Adrenal gland (tissue), 12 donors: Measurements from ENCODE around the gene CAPRIN2. TPM values are rescaled to one million over a fixed set of nuclear protein-coding genes. Genes with fewer than 3 reads are reported as not detected.

ENCODE experiments used
- DNase-seq, 7 donors: peaks; one replicate each; pipeline ENCODE4 v3.0.0-alpha.2; 2019 to 2020
- H3K27ac ChIP-seq, 5 donors: fragments of 200-600 bp; sonication (generic) in 4 of 5; 1 replicate in 3 of 5; 2 replicates in 2 of 5; pipeline versions ENCODE4 v1.5.1 to v1.8.0; 2016 to 2020; ENCODE audit warnings: mild to moderate bottlenecking in 1 of 5
- H3K27me3 ChIP-seq: fragments of 200-600 bp; 2 replicates; pipeline ENCODE4 v1.8.0; 2021
- H3K36me3 ChIP-seq, 2 donors: fragments of 200-600 bp; replicated peaks in 1 of 2; 1 replicate in 1 of 2; 2 replicates in 1 of 2; pipeline versions ENCODE4 v1.5.1 to v1.8.0; 2018 to 2022
- H3K4me1 ChIP-seq, 2 donors: fragments of 200-600 bp; replicated peaks in 1 of 2; 1 replicate in 1 of 2; 2 replicates in 1 of 2; pipeline versions ENCODE4 v1.5.1 to v1.8.0; 2018 to 2021
- H3K4me3 ChIP-seq, 4 donors: fragments of 200-600 bp; sonication (generic) in 3 of 4; one replicate each; pipeline ENCODE4 v1.5.1; 2016 to 2018
- H3K9me3 ChIP-seq, 3 donors: fragments of 200-600 bp; sonication (generic) in 1 of 3; replicated peaks in 1 of 3; 1 replicate in 2 of 3; 2 replicates in 1 of 3; pipeline versions ENCODE4 v1.5.1 to v1.8.0; 2016 to 2021
- CTCF ChIP-seq, 6 experiments: fragments of 450-650 bp in 4 of 6; fragments of 200-600 bp in 2 of 6; sonication (generic) in 1 of 6; IDR thresholded peaks; 1 replicate in 5 of 6; 2 replicates in 1 of 6; pipeline versions ENCODE4 v1.5.1 to v1.8.0; 2016 to 2021; ENCODE audit warnings: antibody characterized with exemption in 6 of 6, mild to moderate bottlenecking in 2 of 6, moderate library complexity in 1 of 6
- POLR2A ChIP-seq, 2 donors: fragments of 450-650 bp; IDR thresholded peaks; one replicate each; pipeline ENCODE4 v1.6.1; 2017; ENCODE audit warnings: antibody characterized with exemption in 2 of 2, mild to moderate bottlenecking in 2 of 2, moderate library complexity in 1 of 2
- WGBS, 4 donors: extraction: QIAGEN DNeasy Blood & Tissue Kit in 2 of 4; methylation state at CpG; one replicate each; pipeline versions ENCODE4 v1.1.5 to v1.1.7; 2013 to 2017; 5-methylcytosine and 5-hydroxymethylcytosine counted together
- intact Hi-C, 2 donors: fragments of 100-400 bp; cut with DNase I; formaldehyde crosslinking; loops; one replicate each; pipeline versions ENCODE4 v1.14.1 to v1.15.0; 2022 to 2023
- polyA plus RNA-seq, 3 donors: library from polyadenylated mRNA; stranded (reverse); fragments of 200-250 nt in 2 of 3; fragments of 350-450 nt in 1 of 3; fragmentation: Illumina TruSeq in 1 of 3; extraction: RNeasy Lipid Tissue Mini Kit (QIAGEN cat#74804) in 1 of 3; gene quantifications; one replicate each; pipeline ENCODE4 v1.2.3, GENCODE V29; 2013 to 2014
- total RNA-seq, 9 donors: library from RNA; depleted of rRNA in 4 of 9; stranded (reverse); fragments of >200 nt in 4 of 9; fragments of 120-200 nt in 1 of 9; fragmentation: NEBNext Ultra II Directional in 1 of 9; extraction: Animal tissue kit (Norgen Biotek cat#: 25700) in 1 of 9; gene quantifications; one replicate each; pipeline versions ENCODE4 v1.1.0 to v1.2.4, GENCODE V29; 2013 to 2023
- donor health status: healthy with polysubstance abuse.
- donor health status: Bipolar disorder and iron deficiency.
- donor health status: DM: yes; HTN: yes; CAD: no.
- donor health status: DM: no; HTN: no; CAD: no.
- donor health status: DM: no; HTN: no; CAD: no.
- donor health status: DM: yes; HTN: yes; CAD: no.

The CAPRIN2 gene
- total and polyA plus RNA-seq, 12 donors: 12.1 to 40.4 (median 26.2) TPM

- Histone ChIP-seq H3K27me3 (no peaks in the 10 kb centered on the region), H3K4me3 (no peak overlapping the region), H3K36me3 (no peaks in the 10 kb centered on the region), H3K9me3 (no peaks in the 10 kb centered on the region), H3K4me1 (peaks cover 5 to 14% of the 10 kb centered on the region in 2 donors), H3K27ac (no peak overlapping the region)
- TF ChIP-seq CTCF (IDR thresholded peaks at IDR 0.05) (no peak), POLR2A (IDR thresholded peaks at IDR 0.05) (no peak)
- intact Hi-C loops: no loop called here
- WGBS, 4 donors: 85 to 92% (median 89%) methylated on average over 9 to 12 of the region's 12 CpGs
- no peak for DNase-seq
Measured at GRCh38 chr12:30698346-30698745, 56.4 kb downstream of the CAPRIN2 start.

- H3K4me1 ChIP-seq: peaks cover 5 to 28% of the 10 kb centered on the region in 2 donors
- no peaks in the 10 kb centered on the region for H3K36me3 ChIP-seq
- no peaks in the 10 kb centered on the region for H3K9me3 ChIP-seq
- 88 to 94% (median 89%) methylated on average over 4 to 7 of the region's 7 CpGs for whole genome bisulfite sequencing, 4 donors
- intact Hi-C loops: no loop called here
- H3K27me3 ChIP-seq: no peaks in the 10 kb centered on the region
- H3K4me3 ChIP-seq: no peak overlapping the region
- DNase-seq: no peak
- TF ChIP-seq POLR2A (IDR thresholded peaks at IDR 0.05): no peak
- no peak for TF ChIP-seq CTCF (IDR thresholded peaks at IDR 0.05)
- H3K27ac ChIP-seq: no peak overlapping the region
Measured at GRCh38 chr12:30696943-30697342, 57.8 kb downstream of the CAPRIN2 start.

GRCh38 chr12:30696486-30696885 is 58.3 kb downstream of the CAPRIN2 start:
- peak in 1 of 7 donors; percentile 9 for DNase-seq
- no peak for TF ChIP-seq CTCF (IDR thresholded peaks at IDR 0.05)
- no peak for TF ChIP-seq POLR2A (IDR thresholded peaks at IDR 0.05)
- intact Hi-C loops: no loop called here
- Histone ChIP-seq H3K36me3 (no peaks in the 10 kb centered on the region), H3K9me3 (no peaks in the 10 kb centered on the region), H3K27ac (no peak overlapping the region), H3K4me1 (peaks cover 7 to 31% of the 10 kb centered on the region in 2 donors), H3K27me3 (no peaks in the 10 kb centered on the region), H3K4me3 (peak overlapping the region in 2 of 4 donors; percentile 77 to 100)
- WGBS, 4 donors: 86 to 91% (median 88%) methylated on average over 14 of the region's 14 CpGs

GRCh38 chr12:30696103-30696408 is 58.7 kb downstream of the CAPRIN2 start:
- Histone ChIP-seq H3K4me3 (peak overlapping the region; percentile 8 to 100 (median 68)), H3K27me3 (no peaks in the 10 kb centered on the region), H3K4me1 (peaks cover 12 to 35% of the 10 kb centered on the region in 2 donors), H3K9me3 (no peaks in the 10 kb centered on the region), H3K27ac (peak overlapping the region in 4 of 5 donors; percentile 44 to 83 (median 79)), H3K36me3 (no peaks in the 10 kb centered on the region)
- DNase-seq: no peak
- TF ChIP-seq CTCF (IDR thresholded peaks at IDR 0.05) (no peak), POLR2A (IDR thresholded peaks at IDR 0.05) (no peak)
- intact Hi-C loops: no loop called here
- WGBS, 4 donors: 5 to 17% (median 11%) methylated on average over 5 to 6 of the region's 6 CpGs
